Measurements from ENCODE around the gene GTF2H2C. TPM values are rescaled to one million over a fixed set of nuclear protein-coding genes. Genes with fewer than 3 reads are reported as not detected.
"Not testable (repeated sequence)": the region's sequence is repeated elsewhere in the genome, so short reads cannot be mapped to it uniquely, and the experiment has no call there.

GTF2H2C gene
- total and polyA plus RNA-seq, 2 of the 4 experiments (the other 2 are of a cell fraction), result 16.9 to 32.8 TPM

DNA sequence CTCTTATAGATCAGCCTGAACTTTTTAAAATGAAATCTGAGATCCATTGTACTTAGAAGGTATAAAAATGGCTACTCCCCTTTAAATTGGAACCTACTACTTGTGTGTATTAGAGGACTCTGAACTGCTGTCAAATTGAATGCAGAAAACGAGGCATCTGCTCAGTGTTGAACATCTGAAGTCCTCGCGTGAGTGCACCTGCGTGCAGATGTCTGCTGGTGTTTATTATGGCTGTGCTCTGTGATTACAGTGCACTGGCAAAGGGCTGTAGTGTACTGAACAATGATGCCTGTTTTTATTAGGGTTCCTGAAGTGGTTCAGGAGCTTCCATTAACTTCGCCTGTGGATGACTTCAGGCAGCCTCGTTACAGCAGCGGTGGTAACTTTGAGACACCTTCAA, 15.4 kb upstream of the GTF2H2C start:
- BruUV-seq (replicated peaks), result not testable (repeated sequence)

DNA sequence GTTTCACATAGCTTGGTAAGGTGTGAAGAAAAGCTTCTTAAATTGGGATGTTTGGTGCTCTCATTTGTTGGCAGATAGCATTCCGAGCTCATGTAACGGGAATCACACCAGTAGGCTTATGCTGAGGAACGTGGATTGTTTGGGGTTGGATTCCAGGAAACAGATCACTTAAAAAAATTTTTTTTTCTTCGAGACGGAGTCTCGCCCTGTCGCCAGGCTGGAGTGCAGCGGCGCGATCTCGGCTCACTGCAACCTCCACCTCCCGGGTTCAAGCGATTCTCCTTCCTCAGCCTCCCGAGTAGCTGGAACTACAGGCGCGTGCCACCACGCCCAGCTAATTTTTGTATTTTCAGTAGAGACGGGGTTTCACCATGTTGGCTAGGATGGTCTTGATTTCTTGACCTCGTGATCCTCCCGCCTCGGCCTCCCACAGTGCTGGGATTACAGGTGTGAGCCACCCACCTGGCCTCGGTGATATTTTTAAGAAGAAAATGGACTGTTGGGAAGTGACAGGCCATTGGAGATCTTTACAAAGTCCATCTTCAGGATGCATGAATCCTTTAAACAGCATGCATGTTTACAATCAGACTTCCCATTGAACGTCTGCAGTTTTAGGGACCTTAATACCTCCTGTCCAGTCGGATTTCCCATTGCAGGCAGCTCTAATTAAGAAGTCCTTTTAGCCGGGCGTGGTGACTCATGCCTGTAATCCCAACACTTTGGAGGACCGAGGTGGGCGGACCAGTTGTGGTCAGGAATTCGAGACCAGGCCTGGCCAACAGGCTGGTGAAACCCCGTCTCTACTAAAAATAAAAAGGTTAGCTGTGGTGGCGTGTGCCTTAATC, 818 bp downstream of the GTF2H2C start:
- POLR2A ChIA-PET (ENCODE audit: unreplicated experiment); H3K27ac ChIP-seq (ENCODE audit: insufficient read depth, low read length): not testable (repeated sequence)

More for the DNA sequence above, 15.4 kb upstream of the GTF2H2C start:
- H3K9me3 ChIP-seq (ENCODE audit: control insufficient read depth, insufficient read depth, low read length); POLR2A ChIA-PET (ENCODE audit: unreplicated experiment); DNase-seq; H4K8ac ChIP-seq (ENCODE audit: low read depth in 2 of 2, low read length in 2 of 2); H3K56ac ChIP-seq (ENCODE audit: extremely low read depth, insufficient read depth, low read length); H3K4me3 ChIP-seq (ENCODE audit: insufficient read depth, low read depth, low read length); H3K79me1 ChIP-seq (ENCODE audit: low read depth in 1 of 2, low read length in 2 of 2); H3K4me1 ChIP-seq (ENCODE audit: control insufficient read depth, insufficient read depth, low read length); H2AFZ ChIP-seq (replicated peaks; ENCODE audit: low read length, poor library complexity); H3K18ac ChIP-seq (ENCODE audit: low read depth, low read length); intact Hi-C loops (cut with micrococcal nuclease); H2BK20ac ChIP-seq (ENCODE audit: low read depth, low read length); H2BK120ac ChIP-seq (ENCODE audit: low read depth, low read length); CTCF ChIA-PET; ATAC-seq (ENCODE audit: low read depth); H3K4ac ChIP-seq (ENCODE audit: low read depth, low read length); H3K4me2 ChIP-seq (ENCODE audit: low read depth, low read length); H4K20me1 ChIP-seq (ENCODE audit: insufficient read depth, low read length); H3K9me1 ChIP-seq (ENCODE audit: insufficient read depth, low read length); H3K9ac ChIP-seq (ENCODE audit: low read depth, low read length); H3K27ac ChIP-seq (ENCODE audit: insufficient read depth, low read length); H2AK9ac ChIP-seq (replicated peaks; ENCODE audit: low read depth, low read length, poor library complexity); H2AK5ac ChIP-seq (ENCODE audit: low read depth, low read length); H2BK5ac ChIP-seq (ENCODE audit: low read depth, low read length, poor library complexity, severe bottlenecking); H2BK15ac ChIP-seq (ENCODE audit: low read depth, low read length); H3K14ac ChIP-seq (replicated peaks; ENCODE audit: low read depth, low read length); H4K5ac ChIP-seq (ENCODE audit: low read depth, low read length); H3K36me3 ChIP-seq (ENCODE audit: control insufficient read depth, insufficient read depth, low read length); H3K27me3 ChIP-seq (ENCODE audit: control insufficient read depth, insufficient read depth, low read length); in situ Hi-C loops (cut with MboI; ENCODE audit: low sequenced_read_pairs); dilution Hi-C loops (cut with HindIII; ENCODE audit: low sequenced_read_pairs, unreplicated experiment); H3K23ac ChIP-seq (ENCODE audit: low read depth, low read length); H4K91ac ChIP-seq (ENCODE audit: insufficient read depth, low read depth, low read length): not testable (repeated sequence)
- no CpG with 5 or more reads among the region's 7 CpGs for WGBS, 2 experiments (ENCODE audit: extremely low coverage in 2 of 2, insufficient read length in 1 of 2)

More for the DNA sequence above, 818 bp downstream of the GTF2H2C start:
- WGBS, 2 experiments (ENCODE audit: extremely low coverage in 2 of 2, insufficient read length in 1 of 2), result no CpG with 5 or more reads among the region's 31 CpGs
- H2AK9ac ChIP-seq (replicated peaks; ENCODE audit: low read depth, low read length, poor library complexity); H3K36me3 ChIP-seq (ENCODE audit: control insufficient read depth, insufficient read depth, low read length); CTCF ChIA-PET; H2BK15ac ChIP-seq (ENCODE audit: low read depth, low read length); H3K27me3 ChIP-seq (ENCODE audit: control insufficient read depth, insufficient read depth, low read length); H3K4me1 ChIP-seq (ENCODE audit: control insufficient read depth, insufficient read depth, low read length); H2BK5ac ChIP-seq (ENCODE audit: low read depth, low read length, poor library complexity, severe bottlenecking); H3K79me1 ChIP-seq (ENCODE audit: low read depth in 1 of 2, low read length in 2 of 2); BruUV-seq (replicated peaks); H2AK5ac ChIP-seq (ENCODE audit: low read depth, low read length); H2BK20ac ChIP-seq (ENCODE audit: low read depth, low read length); H3K14ac ChIP-seq (replicated peaks; ENCODE audit: low read depth, low read length); H2BK120ac ChIP-seq (ENCODE audit: low read depth, low read length); H3K18ac ChIP-seq (ENCODE audit: low read depth, low read length); H3K9ac ChIP-seq (ENCODE audit: low read depth, low read length); H2AFZ ChIP-seq (replicated peaks; ENCODE audit: low read length, poor library complexity); H3K56ac ChIP-seq (ENCODE audit: extremely low read depth, insufficient read depth, low read length); in situ Hi-C loops (cut with MboI; ENCODE audit: low sequenced_read_pairs); dilution Hi-C loops (cut with HindIII; ENCODE audit: low sequenced_read_pairs, unreplicated experiment); H3K4ac ChIP-seq (ENCODE audit: low read depth, low read length); DNase-seq; H3K9me3 ChIP-seq (ENCODE audit: control insufficient read depth, insufficient read depth, low read length); H4K5ac ChIP-seq (ENCODE audit: low read depth, low read length); H4K91ac ChIP-seq (ENCODE audit: insufficient read depth, low read depth, low read length); intact Hi-C loops (cut with micrococcal nuclease); H3K9me1 ChIP-seq (ENCODE audit: insufficient read depth, low read length); H4K20me1 ChIP-seq (ENCODE audit: insufficient read depth, low read length): not testable (repeated sequence)
- Histone ChIP-seq H3K23ac (ENCODE audit: low read depth, low read length) (0 out of 2 replicates have a peak overlapping the region, but pooled peaks have one; percentile 49), H3K4me3 (ENCODE audit: insufficient read depth, low read depth, low read length) (peak overlapping the region; percentile 32), H4K8ac (ENCODE audit: low read depth in 2 of 2, low read length in 2 of 2) (0 out of 4 replicates have a peak overlapping the region, but pooled peaks of 1 of the 2 experiments have one; percentile 55), H3K4me2 (ENCODE audit: low read depth, low read length) (peak overlapping the region; percentile 47; the same call in 1 of the 2 replicates)
- ATAC-seq (ENCODE audit: low read depth), result peak; percentile 18

Data from IMR-90 (cell line).